ENCODE results near the gene KLF6.

KLF6 gene

GRCh38 chr10:3811291-3811870, 26.4 kb upstream of the KLF6 start:
- DNase-seq (ENCODE audit: low read depth, low spot score): no peak

- DNase-seq (ENCODE audit: low read depth, low spot score): no peak
These were observed 23.7 kb upstream of the KLF6 start for GRCh38 chr10:3808689-3809199.

- no peak for DNase-seq (ENCODE audit: low read depth, low spot score)
These were observed 23.0 kb upstream of the KLF6 start for GRCh38 chr10:3807928-3808496.

GRCh38 chr10:3807211-3807927, 22.4 kb upstream of the KLF6 start:
- DNase-seq (ENCODE audit: low read depth, low spot score): peak; percentile 90

- DNase-seq (ENCODE audit: low read depth, low spot score): no peak
These were observed 21.6 kb upstream of the KLF6 start for GRCh38 chr10:3806603-3807002.

- peak; percentile 86 for DNase-seq (ENCODE audit: low read depth, low spot score)
These were observed 20.9 kb upstream of the KLF6 start for GRCh38 chr10:3805791-3806461.

- no peak for DNase-seq (ENCODE audit: low read depth, low spot score)
These were observed 20.3 kb upstream of the KLF6 start for GRCh38 chr10:3805201-3805790.

- no peak for DNase-seq (ENCODE audit: low read depth, low spot score)
These were observed 19.1 kb upstream of the KLF6 start for GRCh38 chr10:3803927-3804741.

GRCh38 chr10:3803295-3803926, 18.4 kb upstream of the KLF6 start:
- DNase-seq (ENCODE audit: low read depth, low spot score): no peak

- DNase-seq (ENCODE audit: low read depth, low spot score): no peak
These were observed 17.7 kb upstream of the KLF6 start for GRCh38 chr10:3802526-3803265.

GRCh38 chr10:3801558-3802192, 16.7 kb upstream of the KLF6 start:
- DNase-seq (ENCODE audit: low read depth, low spot score): no peak

- no peak for DNase-seq (ENCODE audit: low read depth, low spot score)
These were observed 15.6 kb upstream of the KLF6 start for GRCh38 chr10:3800586-3800985.

GRCh38 chr10:3797750-3798149, 12.7 kb upstream of the KLF6 start:
- no peak for DNase-seq (ENCODE audit: low read depth, low spot score)

- DNase-seq (ENCODE audit: low read depth, low spot score): no peak
These were observed 8.5 kb upstream of the KLF6 start for GRCh38 chr10:3793553-3793952.

- no peak for DNase-seq (ENCODE audit: low read depth, low spot score)
These were observed 7.8 kb upstream of the KLF6 start for GRCh38 chr10:3792710-3793219.

- no peak for DNase-seq (ENCODE audit: low read depth, low spot score)
These were observed 7.1 kb upstream of the KLF6 start for GRCh38 chr10:3791974-3792633.

GRCh38 chr10:3790858-3791257, 5.8 kb upstream of the KLF6 start:
- DNase-seq (ENCODE audit: low read depth, low spot score): no peak

GRCh38 chr10:3790272-3790671, 5.3 kb upstream of the KLF6 start:
- no peak for DNase-seq (ENCODE audit: low read depth, low spot score)

GRCh38 chr10:3789621-3790020, 4.6 kb upstream of the KLF6 start:
- no peak for DNase-seq (ENCODE audit: low read depth, low spot score)
